Measurements from ENCODE around the gene SLC7A11.

Gene SLC7A11

DNA sequence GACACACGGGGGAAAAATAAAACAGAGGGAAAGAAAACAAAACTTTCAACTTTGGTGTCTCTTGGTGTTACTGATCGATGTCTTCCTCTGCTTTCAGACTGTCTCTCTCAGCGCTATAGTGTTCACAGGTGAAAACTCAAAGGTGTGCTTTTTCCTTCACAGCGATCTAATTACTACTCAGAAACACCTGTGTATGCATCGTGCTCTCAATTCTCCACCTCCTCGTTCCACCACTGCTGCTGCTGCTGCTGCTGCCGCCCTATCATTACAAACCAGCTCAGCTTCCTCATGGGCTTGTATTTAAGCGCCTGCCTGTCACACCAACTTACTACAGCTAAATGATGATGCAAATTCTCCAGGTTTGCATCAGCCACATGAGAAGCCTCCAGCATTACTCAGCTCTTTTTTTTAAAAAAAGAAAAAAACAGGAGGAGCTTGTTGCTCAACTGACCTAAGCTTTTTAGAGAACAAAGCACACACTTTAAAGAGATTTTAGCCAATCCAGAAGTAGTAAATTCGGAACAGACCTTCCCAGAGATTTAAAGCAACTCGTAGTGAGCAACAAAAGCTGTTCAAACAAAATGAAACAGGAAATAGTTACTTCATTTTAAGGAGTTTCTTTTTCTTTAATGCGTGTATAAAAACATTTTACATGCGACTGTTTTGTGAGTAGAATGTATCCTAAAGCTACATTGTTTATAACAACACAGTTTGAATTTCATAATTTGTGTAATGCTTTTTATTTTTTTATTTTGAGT lies at the start of gene SLC7A11:
SLC7A11 (minus strand) TSS at position 274 of the 758 bp plus-strand sequence. CDS start 280 bp downstream, outside the sequence.
- DNase-seq, result peak; percentile 14

DNA sequence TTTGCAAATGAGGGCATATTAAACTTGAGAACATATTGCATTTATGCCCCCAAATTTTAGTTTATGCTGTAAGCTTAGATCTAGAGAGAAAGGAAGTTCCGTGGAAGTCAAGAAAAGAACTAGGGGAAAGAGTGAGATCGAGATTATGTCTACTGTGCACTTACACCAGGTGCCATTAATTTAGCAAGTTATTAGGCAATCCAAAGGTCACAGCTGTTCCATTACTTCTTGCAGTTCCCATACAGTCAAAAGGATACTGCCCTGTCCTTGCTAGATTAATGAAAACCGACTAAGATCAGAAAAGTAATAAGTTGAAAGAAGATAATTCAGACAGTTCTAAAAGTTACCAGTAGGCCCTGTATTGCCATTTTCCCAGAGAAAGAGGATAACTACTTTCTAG lies 49.3 kb upstream of the SLC7A11 start:
- no peak for DNase-seq

DNA sequence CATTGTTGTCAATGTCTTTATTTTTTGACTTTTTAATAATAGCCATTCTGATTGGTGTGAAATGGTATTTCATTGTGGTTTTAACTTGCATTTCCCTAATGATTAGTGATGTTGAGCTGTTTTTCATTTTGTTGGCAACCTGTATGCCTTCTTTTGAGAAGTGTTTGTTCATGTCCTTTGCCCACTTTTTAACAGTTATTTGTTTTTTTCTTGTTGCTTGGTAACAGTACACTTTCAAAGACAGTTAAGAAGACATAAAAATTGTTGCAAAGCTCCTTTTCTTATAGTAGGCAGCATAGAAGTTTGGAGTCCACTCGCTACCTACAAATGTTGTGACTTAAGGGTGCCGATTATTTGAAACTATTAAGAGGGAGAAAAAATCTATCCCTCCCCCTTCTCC lies 48.7 kb upstream of the SLC7A11 start:
- DNase-seq, result no peak

DNA sequence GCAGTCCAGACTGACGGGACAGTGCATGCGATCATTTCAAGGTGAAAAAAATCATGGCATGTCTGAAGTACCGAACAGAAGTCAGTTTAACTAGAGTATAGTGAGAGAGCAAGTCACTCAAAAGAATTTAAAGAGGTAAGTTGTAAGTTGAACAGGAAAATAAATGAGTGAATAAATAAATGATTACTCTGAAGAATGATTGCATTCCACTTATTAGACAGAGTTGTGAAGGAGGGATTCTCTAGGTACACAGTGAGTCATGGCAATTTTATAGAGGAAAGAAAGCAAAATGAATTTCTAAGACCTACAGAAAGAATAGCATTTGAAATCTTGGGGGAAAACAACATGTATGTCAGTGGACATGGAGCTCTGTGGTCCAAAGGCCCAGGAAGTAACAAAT lies 37.1 kb upstream of the SLC7A11 start:
- DNase-seq, result no peak

DNA sequence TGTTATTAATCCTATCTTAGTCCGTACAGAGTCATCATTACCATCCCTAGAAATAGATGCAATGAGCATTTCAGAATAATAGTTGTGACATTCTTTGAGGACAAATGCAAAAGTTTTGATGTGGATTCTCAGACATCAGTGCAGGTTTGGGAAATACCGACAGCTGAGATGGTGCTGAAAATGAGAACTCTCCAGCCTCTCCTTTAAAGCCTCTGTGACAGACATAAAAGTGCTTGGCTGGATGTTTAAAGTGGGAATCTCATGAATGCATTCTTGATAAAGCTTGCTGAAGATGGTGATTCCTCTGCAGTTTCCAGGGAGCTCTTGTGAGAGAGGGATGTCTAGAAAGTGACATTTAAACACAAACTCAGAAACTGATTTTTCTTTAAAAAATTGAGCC lies 35.0 kb upstream of the SLC7A11 start:
- DNase-seq, result no peak

DNA sequence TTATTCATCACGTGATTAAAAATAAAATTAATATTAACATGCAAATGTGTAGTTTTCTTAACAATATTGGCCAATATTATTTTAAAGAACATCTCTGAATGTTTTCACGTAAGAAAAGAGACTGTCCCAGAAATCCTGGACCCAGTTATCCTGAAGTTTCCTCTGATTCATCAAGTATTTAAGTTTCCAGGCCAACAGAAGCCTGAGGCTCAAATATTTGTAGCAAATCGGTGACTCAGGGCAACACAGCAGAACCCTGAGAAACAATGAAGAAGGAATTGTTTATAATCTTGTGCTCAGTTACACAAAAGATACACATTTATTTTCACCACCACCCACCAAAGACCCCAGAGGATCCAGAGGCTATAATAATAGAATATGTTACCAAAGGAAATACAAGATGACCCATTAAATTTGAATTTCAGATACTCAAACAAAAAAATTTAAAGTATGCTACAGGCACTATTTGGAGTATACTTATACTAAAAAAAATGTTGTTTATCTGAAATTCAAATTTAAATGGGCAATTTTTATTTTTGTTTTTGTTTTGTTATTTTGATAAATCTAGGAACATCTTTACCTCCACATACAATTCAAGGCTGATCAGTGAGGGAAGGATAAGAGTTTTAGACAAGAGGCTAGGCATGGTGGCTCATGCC lies 33.9 kb upstream of the SLC7A11 start:
- no peak for DNase-seq

DNA sequence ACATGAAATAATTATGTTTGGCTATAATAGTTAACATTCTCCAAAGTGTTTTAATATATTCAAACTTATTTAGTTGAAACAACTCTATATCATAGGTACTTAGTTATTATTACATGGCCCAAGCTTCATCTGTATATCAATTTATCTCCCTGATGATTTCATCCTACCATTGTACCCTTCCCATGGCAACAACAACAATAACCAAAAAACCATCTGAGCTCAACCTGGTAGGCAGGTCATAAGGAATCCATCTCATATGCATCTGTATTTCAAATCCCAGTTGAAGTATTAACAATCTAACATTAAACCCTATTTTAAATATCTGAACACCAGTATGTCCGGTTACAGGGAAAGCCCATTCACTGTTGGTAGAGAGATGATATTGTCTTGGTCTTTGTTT lies 33.1 kb upstream of the SLC7A11 start:
- DNase-seq, result no peak

DNA sequence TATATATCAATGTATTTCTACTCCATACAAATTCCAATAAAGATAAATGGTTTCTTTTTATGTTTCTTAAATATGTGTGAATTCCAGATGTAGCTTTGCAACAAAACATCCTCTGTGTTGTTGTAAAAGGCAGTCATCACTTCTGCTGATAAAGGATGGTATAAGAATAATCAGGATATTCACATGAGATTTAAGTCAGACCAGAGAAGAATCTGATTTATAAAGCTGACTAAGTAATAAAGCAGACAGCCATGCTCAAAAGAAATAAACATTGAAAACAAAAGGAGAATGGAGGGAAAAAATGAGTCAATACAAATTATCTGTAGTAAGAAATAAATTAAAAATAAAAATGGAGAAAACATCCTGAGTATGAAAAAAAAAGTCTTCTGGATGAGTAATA lies 27.0 kb upstream of the SLC7A11 start:
- DNase-seq, result no peak

DNA sequence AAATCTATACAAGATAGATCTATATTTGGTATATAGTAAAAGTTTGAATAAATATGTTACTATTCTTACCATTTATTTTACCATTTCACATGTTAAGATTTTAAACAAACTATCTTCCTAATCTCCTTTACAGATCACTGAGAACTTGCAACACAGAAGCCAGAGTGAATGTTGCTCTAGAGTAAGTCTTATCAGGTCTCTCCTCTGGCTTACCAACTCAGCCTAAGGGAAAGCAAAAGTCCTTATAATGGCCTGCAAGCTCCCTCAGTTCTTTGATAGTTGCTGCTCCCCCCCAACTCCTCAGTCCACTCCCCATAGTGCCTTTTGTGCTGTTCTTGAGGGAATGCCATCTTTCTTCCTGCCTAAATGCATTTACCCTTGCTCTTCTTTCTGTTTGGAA lies 25.7 kb upstream of the SLC7A11 start:
- no peak for DNase-seq

DNA sequence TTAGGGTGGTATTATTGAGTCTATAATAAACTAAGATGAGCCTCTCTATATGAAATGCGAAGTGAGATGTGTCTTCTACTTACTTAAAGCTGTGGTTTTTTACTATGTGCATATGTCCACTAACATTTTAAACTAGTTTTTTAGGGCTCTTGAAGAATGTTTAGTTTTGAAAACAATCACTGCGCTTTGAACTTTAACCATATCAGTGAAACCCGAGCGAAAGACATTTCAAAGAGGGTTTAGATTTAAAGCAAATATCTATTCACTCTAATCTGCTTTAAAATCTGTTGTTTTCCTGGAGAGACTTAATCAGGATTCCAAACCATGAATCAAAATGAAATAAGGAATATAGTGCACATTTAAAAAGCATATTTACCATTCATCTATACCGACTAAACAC lies 24.8 kb upstream of the SLC7A11 start:
- DNase-seq, result no peak

DNA sequence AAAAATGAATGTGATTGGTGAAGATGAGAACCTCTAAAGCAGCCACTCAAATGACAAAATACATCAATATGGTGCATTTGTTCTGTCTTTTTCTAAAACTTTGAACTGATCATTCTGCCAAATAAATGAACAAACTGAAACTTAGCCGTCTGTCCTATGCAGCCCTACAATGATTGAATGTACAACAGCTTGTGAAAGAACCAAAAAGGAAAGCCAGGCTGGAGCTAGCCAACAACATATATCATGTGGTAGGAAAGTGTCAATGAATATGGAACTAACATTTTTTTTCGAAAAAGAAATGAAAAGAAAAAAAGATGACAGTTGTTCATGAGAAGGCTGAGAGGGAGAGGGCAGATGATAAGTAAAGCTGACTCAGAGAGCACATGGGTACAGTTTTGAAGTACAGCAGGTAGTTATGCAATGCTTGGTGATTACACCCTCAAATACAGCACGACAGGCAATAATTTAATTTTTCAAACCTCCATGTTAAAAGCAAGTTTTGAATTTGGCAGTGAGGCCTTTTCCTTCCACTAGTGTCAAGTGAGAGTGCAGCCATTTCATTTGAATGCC lies 21.2 kb upstream of the SLC7A11 start:
- no peak for DNase-seq

DNA sequence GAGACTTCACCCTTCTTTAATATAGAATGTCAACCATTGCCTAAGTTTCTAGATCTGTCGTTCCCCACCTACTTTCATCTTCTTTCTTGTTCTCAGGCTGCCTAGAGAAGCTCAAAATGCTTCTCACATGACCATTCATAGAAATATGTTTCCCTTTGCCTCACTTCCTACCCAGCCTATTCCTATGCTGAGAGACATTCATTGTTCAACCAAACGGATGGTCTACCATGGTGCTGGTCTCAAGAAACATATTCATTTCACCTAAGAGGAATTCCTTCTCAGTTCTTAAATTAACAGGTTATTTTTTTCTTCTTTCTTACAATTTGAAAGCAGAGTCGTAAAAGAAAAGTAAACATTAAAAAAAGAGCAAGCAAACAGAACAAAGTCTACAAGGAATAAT lies 20.3 kb upstream of the SLC7A11 start:
- DNase-seq, result no peak

DNA sequence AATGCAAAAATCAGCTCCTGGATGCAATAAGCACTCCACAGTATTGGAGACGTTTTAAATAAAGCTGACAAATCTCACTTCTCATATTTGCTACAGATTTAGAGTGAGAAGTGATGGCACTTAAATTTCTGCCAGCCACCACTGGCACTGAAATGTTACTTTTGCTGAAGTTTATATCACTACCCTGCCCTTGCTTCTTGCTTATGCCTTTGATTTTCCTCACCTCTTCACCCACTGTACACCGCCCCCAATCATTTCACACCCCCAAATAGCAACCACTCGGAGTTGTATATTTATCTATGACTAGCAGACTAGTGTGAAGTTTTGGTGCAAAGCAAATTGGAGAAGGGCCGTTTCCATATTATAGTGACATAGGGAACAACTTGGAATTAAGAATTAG lies 19.9 kb upstream of the SLC7A11 start:
- no peak for DNase-seq

DNA sequence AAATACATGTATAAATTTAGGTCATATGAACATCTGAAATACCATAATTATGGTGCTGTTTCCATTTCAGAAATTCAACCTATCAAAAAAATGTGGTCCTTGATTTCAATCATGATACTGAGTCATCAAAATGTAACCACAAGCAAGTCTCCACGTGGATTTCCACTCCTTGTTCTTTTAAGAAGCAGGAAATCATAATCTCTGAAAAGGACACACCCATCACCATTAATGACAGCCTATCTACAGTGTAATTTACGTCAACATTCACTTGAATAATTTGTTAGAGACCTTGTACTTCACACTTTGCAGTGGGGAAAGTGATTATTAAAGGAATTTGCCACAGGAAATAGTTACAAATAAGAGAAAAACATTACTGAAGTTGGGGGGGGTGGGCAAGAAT lies 17.7 kb upstream of the SLC7A11 start:
- DNase-seq, result no peak

DNA sequence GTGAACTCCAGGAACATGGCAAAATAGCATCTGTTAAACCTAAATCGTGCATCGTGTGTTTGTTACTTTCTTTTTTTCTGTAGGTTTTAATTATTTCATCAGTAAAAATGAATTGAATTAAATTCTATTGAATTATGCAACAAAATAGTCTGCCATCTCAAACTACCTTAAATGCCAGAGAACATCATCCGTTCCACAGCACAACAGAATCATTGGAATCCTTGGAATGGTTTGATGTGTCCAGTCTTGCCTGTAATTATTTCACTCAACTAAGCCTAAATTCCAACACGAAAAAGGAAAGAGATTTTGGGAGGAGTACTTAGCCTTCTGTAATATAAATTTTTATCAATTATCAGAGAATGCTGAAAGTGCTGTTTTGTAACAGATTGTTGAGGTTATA lies 17.1 kb upstream of the SLC7A11 start:
- DNase-seq, result no peak

DNA sequence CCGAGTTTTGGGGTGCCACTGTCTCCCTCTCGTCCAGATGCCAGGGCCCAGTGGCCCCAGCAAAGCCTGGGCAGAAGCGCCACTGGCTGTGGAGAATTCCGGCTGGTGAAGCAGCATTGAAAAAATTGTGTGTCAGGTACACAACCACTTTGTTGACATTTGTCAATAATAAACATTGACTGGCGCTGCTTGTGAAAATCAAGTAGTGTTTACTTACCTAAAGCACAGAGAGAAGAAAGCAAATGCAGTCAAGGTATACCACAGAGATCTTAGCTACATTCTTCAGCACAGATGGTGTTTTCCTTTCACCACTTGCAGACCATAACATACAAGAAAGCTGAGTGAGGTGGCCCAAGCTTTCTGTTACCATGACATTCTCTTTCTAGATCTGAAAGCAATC lies 14.5 kb upstream of the SLC7A11 start:
- no peak for DNase-seq

DNA sequence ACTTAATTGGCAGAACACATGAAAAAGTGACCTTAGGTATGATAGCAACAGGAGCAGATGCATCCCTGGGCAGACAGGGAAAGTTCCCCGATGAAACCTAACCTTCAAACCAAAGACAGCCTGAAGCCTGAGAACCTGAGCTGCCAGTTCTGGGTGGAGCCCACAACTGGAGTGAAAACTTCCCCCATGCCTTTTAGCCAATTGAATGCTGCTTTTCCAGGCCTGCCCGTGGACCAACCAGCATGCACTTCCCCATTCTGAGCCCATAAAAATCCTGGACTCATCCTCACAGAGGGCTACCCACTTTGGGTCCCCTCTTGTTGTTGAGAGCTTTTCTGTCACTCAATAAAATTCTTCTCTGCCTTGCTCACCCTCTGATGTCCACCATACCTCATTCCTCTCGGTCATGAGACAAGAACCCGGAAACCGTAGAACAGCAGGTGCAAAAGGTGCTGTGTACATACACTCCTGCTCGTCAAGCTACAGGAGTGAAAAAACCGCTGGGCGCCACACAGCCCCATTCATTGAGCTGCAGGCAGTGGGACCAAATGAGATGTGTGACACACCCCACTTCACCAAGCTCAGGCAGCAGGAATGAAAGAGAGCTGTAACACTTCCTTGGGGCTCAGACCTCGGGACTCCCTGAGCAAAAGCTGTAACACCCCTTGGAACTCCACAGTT lies 13.9 kb upstream of the SLC7A11 start:
- DNase-seq, result no peak

DNA sequence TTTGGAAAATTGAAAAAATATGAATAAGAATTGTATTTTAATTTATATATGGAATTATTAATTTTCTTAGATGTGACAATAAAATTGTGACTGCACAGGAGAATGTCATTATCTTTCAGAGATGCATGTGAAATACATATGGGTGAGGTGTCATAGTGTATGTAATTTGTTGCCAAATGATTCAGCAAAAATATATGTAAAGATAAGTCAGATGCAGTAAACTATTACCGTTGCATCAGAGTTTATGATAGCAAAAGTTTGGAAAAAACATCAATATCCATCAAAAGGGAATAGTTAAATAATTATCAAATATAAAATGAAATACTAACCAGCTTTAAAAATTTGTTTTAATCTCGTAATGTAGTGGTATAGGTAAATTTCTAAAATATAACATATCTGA lies 10.4 kb upstream of the SLC7A11 start:
- no peak for DNase-seq

DNA sequence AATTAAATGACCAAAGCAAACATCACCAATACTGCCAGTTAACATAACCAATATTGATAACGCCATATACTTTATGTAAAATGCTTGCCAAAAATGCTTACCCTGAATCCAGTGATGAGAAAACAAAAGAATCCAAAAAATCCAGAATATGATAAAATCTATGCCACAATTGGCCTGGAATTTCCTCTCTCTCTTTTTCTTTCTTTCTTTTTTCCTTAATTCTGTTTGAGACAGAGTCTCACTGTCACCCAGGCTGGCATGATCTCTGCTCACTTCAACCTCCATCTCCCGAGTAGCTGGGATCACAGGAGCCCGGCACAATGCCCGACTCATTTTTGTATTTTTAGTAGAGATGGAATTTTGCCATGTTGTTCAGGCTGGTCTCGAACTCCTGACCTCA lies 9.8 kb upstream of the SLC7A11 start:
- DNase-seq, result no peak

DNA sequence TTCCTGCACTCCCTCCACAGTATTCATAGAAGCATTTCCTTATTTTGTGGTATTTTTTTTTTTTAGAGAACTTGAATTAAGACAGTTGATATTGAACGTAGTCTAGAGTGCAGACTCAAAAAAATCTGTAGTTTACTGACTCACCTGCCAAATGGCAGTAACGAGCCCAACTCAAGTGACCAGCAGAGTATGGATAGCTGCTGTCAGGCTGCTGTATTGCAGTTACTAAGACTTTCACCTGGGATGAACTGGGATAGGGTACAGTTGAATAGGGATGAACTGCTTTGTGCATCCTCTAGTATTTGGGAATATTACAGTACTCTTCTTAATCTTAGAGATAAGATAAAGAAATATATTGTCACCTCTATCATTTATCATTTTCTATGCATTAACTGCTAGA lies 7.0 kb upstream of the SLC7A11 start:
- DNase-seq, result no peak

DNA sequence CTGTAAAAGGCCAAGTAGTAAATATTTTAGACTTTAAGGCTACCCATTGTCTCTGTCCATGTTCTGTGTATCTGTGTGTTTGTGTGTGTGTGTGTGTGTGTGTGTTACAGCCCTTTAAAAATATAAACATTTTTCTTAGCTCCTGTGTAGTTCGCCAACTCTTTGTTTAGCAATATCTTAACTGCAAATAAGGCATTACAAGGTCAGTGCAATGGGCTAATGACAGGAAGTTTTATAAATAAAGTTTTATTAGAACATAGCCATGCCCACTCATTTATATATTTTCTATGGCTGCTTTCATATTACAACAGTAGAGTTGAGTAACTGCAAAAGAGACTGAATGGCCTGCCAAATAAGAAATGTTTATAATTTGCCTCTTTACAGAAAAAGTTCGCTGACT lies 5.9 kb upstream of the SLC7A11 start:
- DNase-seq, result no peak

DNA sequence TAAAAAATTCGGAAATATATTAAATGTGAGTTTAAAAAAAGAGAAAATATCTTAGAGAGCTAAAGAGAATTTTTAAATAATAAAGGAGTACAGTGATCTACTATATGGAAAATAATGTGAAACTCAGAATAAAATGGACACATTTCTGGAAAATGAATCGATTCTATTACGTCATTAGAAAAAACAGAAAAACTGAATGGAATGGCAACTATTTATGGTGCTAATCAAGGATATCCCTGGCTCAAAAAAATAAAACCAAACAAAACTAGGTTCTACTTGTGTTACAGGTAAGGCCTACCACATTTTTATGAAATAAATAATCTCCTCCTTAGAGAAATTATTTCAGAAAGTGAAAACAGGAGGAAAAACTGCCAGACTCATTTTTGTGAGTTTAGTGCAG lies 5.5 kb upstream of the SLC7A11 start:
- no peak for DNase-seq

DNA sequence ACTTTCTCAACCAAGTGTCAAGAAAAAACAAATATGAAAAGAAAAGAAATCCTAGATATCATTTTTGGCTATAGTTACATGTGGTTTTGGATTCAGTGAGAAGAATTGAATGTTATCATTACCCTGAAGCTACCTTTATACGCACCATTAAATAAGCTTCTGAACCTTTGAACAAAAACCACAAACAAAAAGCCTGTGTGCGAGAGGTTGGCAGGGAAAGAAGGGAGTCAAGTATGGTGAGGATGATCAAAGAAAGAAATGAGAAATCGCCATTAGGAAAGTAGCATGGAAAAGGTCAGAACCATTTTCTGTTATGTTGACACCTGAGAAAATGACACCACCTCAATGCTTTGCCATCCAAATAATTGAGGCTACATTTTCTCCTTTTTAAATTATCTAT lies 1.2 kb upstream of the SLC7A11 start:
- DNase-seq, result no peak

DNA sequence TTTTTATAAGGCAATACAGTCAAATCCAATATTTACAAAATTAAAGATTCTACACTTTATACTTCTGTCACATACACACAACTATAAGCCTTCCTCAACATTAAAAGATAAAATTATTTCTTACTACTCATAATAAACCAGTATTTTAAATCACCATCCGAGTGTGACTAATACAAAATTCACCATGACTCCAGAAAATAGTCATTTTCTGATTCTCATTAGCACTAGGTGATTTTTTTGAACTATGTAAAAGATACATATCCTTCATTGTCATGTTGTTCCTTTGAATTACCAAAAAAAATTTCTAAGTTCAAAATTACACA lies 646 bp upstream of the SLC7A11 start:
- DNase-seq, result no peak

Data from CD4-positive, alpha-beta T cell treated with Interleukin-17A for 4 hours (primary cell).